ENCODE data around the gene ATG101.
"Not testable (repeated sequence)": the region's sequence is repeated elsewhere in the genome, so short reads cannot be mapped to it uniquely, and the experiment has no call there.

The ATG101 gene

GRCh38 chr12:52093346-52093745, 23.6 kb downstream of the ATG101 start:
- DNase-seq (ENCODE audit: low read depth), result no peak
- TF ChIP-seq CTCF (IDR thresholded peaks at IDR 0.05; ENCODE audit: insufficient read depth, low read depth, low read length, missing control alignments), result no peak
- no peak overlapping the region for H3K4me3 ChIP-seq (ENCODE audit: low read length)

- no peak overlapping the region for H3K4me3 ChIP-seq (ENCODE audit: low read length)
- TF ChIP-seq CTCF (IDR thresholded peaks at IDR 0.05; ENCODE audit: insufficient read depth, low read depth, low read length, missing control alignments), result no peak
- no peak for DNase-seq (ENCODE audit: low read depth)
These were observed 26.7 kb downstream of the ATG101 start for GRCh38 chr12:52096332-52097044.

- H3K4me3 ChIP-seq (ENCODE audit: low read length), result no peak overlapping the region
- no peak for TF ChIP-seq CTCF (IDR thresholded peaks at IDR 0.05; ENCODE audit: insufficient read depth, low read depth, low read length, missing control alignments)
- no peak for DNase-seq (ENCODE audit: low read depth)
These were observed 27.4 kb downstream of the ATG101 start for GRCh38 chr12:52097045-52097666.

GRCh38 chr12:52104431-52105089, 34.8 kb downstream of the ATG101 start:
- not testable (repeated sequence) for H3K4me3 ChIP-seq (ENCODE audit: low read length); DNase-seq (ENCODE audit: low read depth)

GRCh38 chr12:52116222-52117125, 46.7 kb downstream of the ATG101 start:
- H3K4me3 ChIP-seq (ENCODE audit: low read length), result not testable (repeated sequence)
- peak; percentile 92 for DNase-seq (ENCODE audit: low read depth)
- TF ChIP-seq CTCF (IDR thresholded peaks at IDR 0.05; ENCODE audit: insufficient read depth, low read depth, low read length, missing control alignments), result peak; percentile 46

GRCh38 chr12:52117806-52118475, 48.2 kb downstream of the ATG101 start:
- DNase-seq (ENCODE audit: low read depth), result peak; percentile 29
- H3K4me3 ChIP-seq (ENCODE audit: low read length), result not testable (repeated sequence)

GRCh38 chr12:52119398-52120254, 49.8 kb downstream of the ATG101 start:
- peak; percentile 68 for TF ChIP-seq CTCF (IDR thresholded peaks at IDR 0.05; ENCODE audit: insufficient read depth, low read depth, low read length, missing control alignments)
- DNase-seq (ENCODE audit: low read depth), result peak; percentile 60
- no peak overlapping the region for H3K4me3 ChIP-seq (ENCODE audit: low read length)
